Activated B cell treated with CpG ODN at 0.5 μM for 24 hours (primary cell): ENCODE measurements around the gene CSF2. TPM values are rescaled to one million over a fixed set of nuclear protein-coding genes. Genes with fewer than 3 reads are reported as not detected.

Experiments
- ATAC-seq: fragments of 200-7000 bp; cut with Tn5 transposase; one replicate; pipeline ENCODE4 v1.10.0; 2021; ENCODE audit warnings: low read depth, mild to moderate bottlenecking, moderate library complexity
- CTCF ChIA-PET: fragments of 350-600 bp; sonication (Branson Sonifier 250); formaldehyde crosslinking; loops from one replicate; lab custom pipeline; 2021; ENCODE audit warnings: antibody characterized with exemption; lab: Charles Lee
- POLR2A ChIA-PET: fragments of 350-600 bp; sonication (Branson Sonifier 250); formaldehyde crosslinking; loops from one replicate; lab custom pipeline; 2021; ENCODE audit warnings: antibody characterized with exemption; lab: Charles Lee
- DNase-seq: peaks from one replicate; pipeline ENCODE4 v3.0.0; 2022
- H3K27ac Mint-ChIP-seq: one replicate; pipeline ENCODE4 v1.8.0; 2020; ENCODE audit warnings: mixed read lengths
- H3K27me3 Mint-ChIP-seq: one replicate; pipeline ENCODE4 v1.8.0; 2021; ENCODE audit warnings: mixed read lengths
- H3K36me3 Mint-ChIP-seq: one replicate; pipeline ENCODE4 v1.8.0; 2021; ENCODE audit warnings: low read depth, mixed read lengths
- H3K4me1 Mint-ChIP-seq: one replicate; pipeline ENCODE4 v1.8.0; 2021; ENCODE audit warnings: mixed read lengths
- H3K4me3 Mint-ChIP-seq: one replicate; pipeline ENCODE4 v1.8.0; 2020; ENCODE audit warnings: mild to moderate bottlenecking, mixed read lengths
- H3K9me3 Mint-ChIP-seq: one replicate; pipeline ENCODE4 v1.8.0; 2020; ENCODE audit warnings: mixed read lengths
- CTCF ChIP-seq: fragments of 200-600 bp; IDR thresholded peaks from one replicate; pipeline ENCODE4 v1.8.0; 2022; ENCODE audit warnings: antibody characterized with exemption, mild to moderate bottlenecking
- intact Hi-C: fragments of 100-400 bp; cut with micrococcal nuclease; formaldehyde crosslinking; loops from one replicate; pipeline ENCODE4 v1.15.1; 2024
- total RNA-seq: library from RNA; stranded (reverse); gene quantifications from 2 replicates; pipeline ENCODE4 v1.2.3, GENCODE V29; 2022

The CSF2 gene
- total RNA-seq, 1 donor from 2014 or later = not detected

- POLR2A ChIA-PET = interaction anchor here (1.1 kb wide), 1 partner anchor 558 kb away, joined by 3 read pairs; no protein-coding TSS in a partner anchor
- CTCF ChIA-PET = interaction anchor here (0.6 to 2.5 kb wide), 4 partner anchors 32 to 599 kb away, joined by 3 to 12 read pairs (median 4); no protein-coding TSS in a partner anchor
- no peak for ATAC-seq
- Mint-ChIP-seq H3K4me1 (peaks cover 88% of the 10 kb centered on the region), H3K27me3 (no peaks in the 10 kb centered on the region), H3K27ac (peak overlapping the region; percentile 84), H3K36me3 (no peaks in the 10 kb centered on the region), H3K9me3 (no peaks in the 10 kb centered on the region), H3K4me3 (no peak overlapping the region)
- intact Hi-C loops = loop anchor here (2.0 to 5.0 kb wide), 4 partner anchors 33 to 950 kb away; partner anchors contain the start of genes HSPA4 and P4HA2
- TF ChIP-seq CTCF = no peak
- no peak for DNase-seq
Observed at GRCh38 chr5:132102101-132102701, 28.6 kb downstream of the CSF2 start.

GRCh38 chr5:132102944-132103331, 29.3 kb downstream of the CSF2 start:
- intact Hi-C loops = loop anchor here (1.0 to 5.0 kb wide), 7 partner anchors 32 to 949 kb away; partner anchors contain the start of genes HSPA4, P4HA2 and SLC22A4
- no peak overlapping the region for H3K4me3 Mint-ChIP-seq
- peak overlapping the region; percentile 84 for H3K27ac Mint-ChIP-seq
- peaks cover 87% of the 10 kb centered on the region for H3K4me1 Mint-ChIP-seq
- no peaks in the 10 kb centered on the region for H3K9me3 Mint-ChIP-seq
- no peaks in the 10 kb centered on the region for H3K27me3 Mint-ChIP-seq
- DNase-seq (no peak), ATAC-seq (no peak)
- H3K36me3 Mint-ChIP-seq = no peaks in the 10 kb centered on the region
- ChIA-PET CTCF (interaction anchor here (0.9 to 2.5 kb wide), 4 partner anchors 9 to 87 kb away, joined by 3 to 12 read pairs (median 4); no protein-coding TSS in a partner anchor), POLR2A (interaction anchor here (0.6 to 1.1 kb wide), 3 partner anchors 8 to 559 kb away, joined by 3 read pairs; no protein-coding TSS in a partner anchor)
- no peak for TF ChIP-seq CTCF

- no peaks in the 10 kb centered on the region for H3K36me3 Mint-ChIP-seq
- CTCF ChIA-PET = interaction anchor here (1.0 to 2.5 kb wide), 3 partner anchors 10 to 38 kb away, joined by 3 to 12 read pairs (median 4); no protein-coding TSS in a partner anchor
- TF ChIP-seq CTCF = no peak
- H3K9me3 Mint-ChIP-seq = no peaks in the 10 kb centered on the region
- H3K27me3 Mint-ChIP-seq = no peaks in the 10 kb centered on the region
- peak overlapping the region; percentile 53 for H3K4me3 Mint-ChIP-seq
- peaks cover 82% of the 10 kb centered on the region for H3K4me1 Mint-ChIP-seq
- DNase-seq (no peak), ATAC-seq (peak; percentile 70)
- POLR2A ChIA-PET = interaction anchor here (0.6 to 1.1 kb wide), 4 partner anchors 9 to 559 kb away, joined by 3 read pairs; no protein-coding TSS in a partner anchor
- intact Hi-C loops = loop anchor here (1.0 to 5.0 kb wide), 7 partner anchors 31 to 949 kb away; partner anchors contain the start of genes HSPA4, P4HA2 and SLC22A4
- H3K27ac Mint-ChIP-seq = peak overlapping the region; percentile 84
Observed at GRCh38 chr5:132103332-132103951, 29.9 kb downstream of the CSF2 start.

- TF ChIP-seq CTCF = no peak
- ChIA-PET POLR2A (interaction anchor here (0.6 to 0.8 kb wide), 4 partner anchors 9 to 311 kb away, joined by 3 to 7 read pairs (median 3); no protein-coding TSS in a partner anchor), CTCF (interaction anchor here (1.0 to 2.5 kb wide), 3 partner anchors 10 to 39 kb away, joined by 3 to 12 read pairs (median 4); no protein-coding TSS in a partner anchor)
- H3K36me3 Mint-ChIP-seq = no peaks in the 10 kb centered on the region
- peak; percentile 14 for ATAC-seq
- peak overlapping the region; percentile 8 for H3K4me3 Mint-ChIP-seq
- peaks cover 77% of the 10 kb centered on the region for H3K4me1 Mint-ChIP-seq
- H3K9me3 Mint-ChIP-seq = no peaks in the 10 kb centered on the region
- peak overlapping the region; percentile 84 for H3K27ac Mint-ChIP-seq
- intact Hi-C loops = loop anchor here (1.0 to 5.0 kb wide), 7 partner anchors 31 to 948 kb away; partner anchors contain the start of genes HSPA4, P4HA2 and SLC22A4
- no peak for DNase-seq
- H3K27me3 Mint-ChIP-seq = no peaks in the 10 kb centered on the region
Observed at GRCh38 chr5:132103969-132104391, 30.4 kb downstream of the CSF2 start.
